ENCODE data around the gene TBC1D9. TPM values are rescaled to one million over a fixed set of nuclear protein-coding genes. Genes with fewer than 3 reads are reported as not detected.

TBC1D9 gene
- total and polyA plus RNA-seq, 10 of the 15 experiments (the other 5 are each of a cell fraction or from before 2014, with no cell fraction given) = 0.87 to 14.9 (median 7.1) TPM

GRCh38 chr4:140654495-140654814 lies 101.7 kb downstream of the TBC1D9 start:
- Histone ChIP-seq H4K20me1 (ENCODE audit: control insufficient read depth, insufficient read depth) (no peaks in the 10 kb centered on the region), H3K4me2 (ENCODE audit: control insufficient read depth, insufficient read depth) (no peak overlapping the region), H3K79me2 (ENCODE audit: control insufficient read depth, insufficient read depth, low read length) (no peaks in the 10 kb centered on the region), H2AFZ (ENCODE audit: control insufficient read depth, low read depth, low read length) (no peak overlapping the region), H3K9ac (ENCODE audit: control insufficient read depth, insufficient read depth, low read length) (no peak overlapping the region), H3K27me3 (replicated peaks in 1 of 2; ENCODE audit: control insufficient read depth in 2 of 2, insufficient read depth in 2 of 2, low read length in 1 of 2) (no peaks in the 10 kb centered on the region), H3K4me1 (ENCODE audit: control insufficient read depth, insufficient read depth, low read length) (no peaks in the 10 kb centered on the region), H3K4me3 (no peak overlapping the region), H3K36me3 (ENCODE audit: control insufficient read depth in 2 of 2, insufficient read depth in 2 of 2, low read length in 1 of 2) (no peaks in the 10 kb centered on the region; a peak in 1 of 4 replicates), H3K9me3 (replicated peaks; ENCODE audit: control insufficient read depth, insufficient read depth, low read length) (no peaks in the 10 kb centered on the region), H3K27ac (ENCODE audit: control insufficient read depth, insufficient read depth) (no peak overlapping the region)
- no TSS peak for BruUV-seq (replicated peaks)
- in situ Hi-C loops (cut with MboI) = no loop called here
- WGBS (ENCODE audit: insufficient coverage, insufficient replicate concordance, low lambda C conversion rate, missing lambda C conversion rate) = 0% methylated on average over 1 of the region's 1 CpG
- ChIA-PET CTCF (no interaction called here), RAD21 (ENCODE audit: unreplicated experiment) (no interaction called here), SMC1A (ENCODE audit: uncharacterized antibody, unreplicated experiment) (no interaction called here), POLR2A (interaction anchor here (0.6 kb wide), 1 partner anchor 1001 kb away, joined by 3 read pairs; no protein-coding TSS in a partner anchor)
- intact Hi-C loops (cut with micrococcal nuclease; ENCODE audit: unreplicated experiment) = no loop called here
- no peak for FAIRE-seq
- no peak for TF ChIP-seq CHD2 (IDR thresholded peaks at IDR 0.05; ENCODE audit: borderline replicate concordance, low read depth, low read length)
- no peak for TF ChIP-seq SMAD5 (IDR thresholded peaks at IDR 0.05; ENCODE audit: low read depth)
- TF ChIP-seq CREB1 (IDR thresholded peaks at IDR 0.05; ENCODE audit: low read depth) = no peak
- TF ChIP-seq WRNIP1 (IDR thresholded peaks at IDR 0.05; ENCODE audit: borderline replicate concordance, low read depth, low read length) = no peak
- TF ChIP-seq ZBTB33 (IDR thresholded peaks at IDR 0.05) = no peak
- no peak for TF ChIP-seq CEBPB (IDR thresholded peaks at IDR 0.05; ENCODE audit: borderline replicate concordance in 1 of 2, low read depth in 2 of 2, low read length in 2 of 2)
- TF ChIP-seq SRF (IDR thresholded peaks at IDR 0.05; ENCODE audit: low read depth in 2 of 2, low read length in 2 of 2) = no peak
- DNase-seq (ENCODE audit: low read depth, low spot score) = no peak
- no peak for ATAC-seq
